HCT116 (cell line): ENCODE data around the gene NDUFB8. TPM values are rescaled to one million over a fixed set of nuclear protein-coding genes. Genes with fewer than 3 reads are reported as not detected.

Source experiments
- ATAC-seq: fragments of 200-7000 bp; cut with Tn5 transposase; 2 replicates; pipeline ENCODE4 v1.9.1; 2020; ENCODE audit warnings: mild to moderate bottlenecking, moderate library complexity
- BruUV-seq: library from RNA; stranded (reverse); fragments of 400-500 nt; replicated peaks from 2 replicates; lab custom pipeline; 2021; lab: Mats Ljungman, UMichigan
- CTCF ChIA-PET: fragments of 300-600 bp; sonication (Branson Sonifier 250); formaldehyde crosslinking; loops from one replicate; lab custom pipeline; 2021; ENCODE audit warnings: antibody characterized with exemption; lab: Charles Lee
- POLR2A ChIA-PET: fragments of 300-600, 350-600 bp; sonication (Branson Sonifier 250); formaldehyde crosslinking; loops from one replicate; lab custom pipeline; 2021; ENCODE audit warnings: antibody characterized with exemption; lab: Charles Lee
- RAD21 ChIA-PET, 2 experiments: fragments of 300-600 bp; sonication (Branson Sonifier 250); formaldehyde crosslinking; loops; one replicate each; lab custom pipeline; 2023; ENCODE audit warnings: low total read pairs in 2 of 2; ENCODE audit not compliant: uncharacterized antibody in 2 of 2, unreplicated experiment in 2 of 2, low non-redundant PET in 1 of 2; lab: Charles Lee
- DNase-seq: peaks from one replicate; pipeline ENCODE4 v3.0.0-alpha.2; 2010; ENCODE audit warnings: low read depth, low spot score
- H2AFZ ChIP-seq: fragments of 200-600 bp; shearing (Covaris generic), sonication (generic); 2 replicates; pipeline ENCODE4 v1.6.1; 2017; ENCODE audit warnings: low read depth, mixed run types, mixed read lengths, antibody characterized with exemption, low read length; ENCODE audit not compliant: poor library complexity, severe bottlenecking
- H3K27ac ChIP-seq: 2 replicates; pipeline ENCODE4 v1.5.1; 2012; ENCODE audit warnings: low read depth, low read length
- H3K27me3 ChIP-seq: fragments of 200-600 bp; sonication (generic); 2 replicates; pipeline ENCODE4 v1.6.1; 2016; ENCODE audit warnings: mixed run types, low read length, mixed read lengths; ENCODE audit not compliant: insufficient read depth
- H3K36me3 ChIP-seq, 2 experiments: fragments of 200-500 bp in 1 of 2; fragments of 200-600 bp in 1 of 2; sonication (Bioruptor generic) in 1 of 2; sonication (generic) in 1 of 2; 2 replicates each; pipeline versions ENCODE4 v1.5.1 to v1.6.1; 2014 to 2016; ENCODE audit warnings: low read length in 2 of 2, inconsistent platforms in 1 of 2, mixed read lengths in 1 of 2, mixed run types in 1 of 2; ENCODE audit not compliant: insufficient read depth in 2 of 2, control insufficient read depth in 1 of 2
- H3K4me1 ChIP-seq, 2 experiments: fragments of 200-600 bp in 1 of 2; sonication (generic) in 1 of 2; 2 replicates each; pipeline versions ENCODE4 v1.5.1 to v1.6.1; 2012 to 2017; ENCODE audit warnings: low read length in 2 of 2, inconsistent platforms in 1 of 2, mild to moderate bottlenecking in 1 of 2, mixed read lengths in 1 of 2, mixed run types in 1 of 2, moderate library complexity in 1 of 2; ENCODE audit not compliant: insufficient read depth in 2 of 2, control insufficient read depth in 1 of 2
- H3K4me2 ChIP-seq: fragments of 200-600 bp; sonication (generic); 2 replicates; pipeline ENCODE4 v1.6.1; 2017; ENCODE audit warnings: mixed run types, low read length, mixed read lengths
- H3K4me3 ChIP-seq, 2 experiments: fragments of 200-600 bp in 1 of 2; sonication (generic) in 1 of 2; replicated peaks in 1 of 2; 2 replicates each; pipeline ENCODE4 v1.5.1; 2011 to 2016; ENCODE audit warnings: low read length in 2 of 2, control low read depth in 1 of 2, low read depth in 1 of 2, mild to moderate bottlenecking in 1 of 2, mixed read lengths in 1 of 2, mixed run types in 1 of 2
- H3K79me2 ChIP-seq: fragments of 200-600 bp; sonication (generic); 2 replicates; pipeline ENCODE4 v1.6.1; 2017; ENCODE audit warnings: mild to moderate bottlenecking, mixed run types, low read length, moderate library complexity, mixed read lengths; ENCODE audit not compliant: insufficient read depth
- H3K9ac ChIP-seq: fragments of 200-600 bp; sonication (generic); 2 replicates; pipeline ENCODE4 v1.6.1; 2016; ENCODE audit warnings: low read length, mixed read lengths
- H3K9me2 ChIP-seq: fragments of 200-600 bp; sonication (generic), shearing (Covaris generic); 2 replicates; pipeline ENCODE4 v1.6.1; 2017; ENCODE audit warnings: mixed run types, mild to moderate bottlenecking, moderate library complexity; ENCODE audit not compliant: insufficient read depth
- H3K9me3 ChIP-seq, 2 experiments: fragments of 200-500 bp in 1 of 2; fragments of 200-600 bp in 1 of 2; sonication (Bioruptor generic) in 1 of 2; sonication (generic) in 1 of 2; 2 replicates each; pipeline ENCODE4 v1.6.1; 2014 to 2017; ENCODE audit warnings: low read length in 2 of 2, mixed read lengths in 2 of 2, inconsistent platforms in 1 of 2, low read depth in 1 of 2, mild to moderate bottlenecking in 1 of 2, mixed run types in 1 of 2, moderate library complexity in 1 of 2; ENCODE audit not compliant: control insufficient read depth in 1 of 2, insufficient read depth in 1 of 2
- H4K20me1 ChIP-seq: fragments of 200-600 bp; sonication (generic), shearing (Covaris generic); 2 replicates; pipeline ENCODE4 v1.6.1; 2017; ENCODE audit warnings: mixed run types, mild to moderate bottlenecking, moderate library complexity; ENCODE audit not compliant: insufficient read depth
- CEBPB ChIP-seq: IDR thresholded peaks from 2 replicates; pipeline ENCODE4 v1.6.1; 2012; ENCODE audit warnings: low read depth
- EGR1 ChIP-seq: IDR thresholded peaks from 2 replicates; pipeline ENCODE4 v1.6.1; 2012; ENCODE audit warnings: low read depth
- FOSL1 ChIP-seq: IDR thresholded peaks from 2 replicates; pipeline ENCODE4 v1.6.1; 2012; ENCODE audit warnings: low read depth
- TCF7L2 ChIP-seq: IDR thresholded peaks from 2 replicates; pipeline ENCODE4 v1.7.0; 2011; ENCODE audit warnings: borderline replicate concordance, inconsistent platforms; ENCODE audit not compliant: insufficient read depth, insufficient read length; ENCODE audit errors: extremely low read depth
- intact Hi-C: fragments of 100-400 bp; cut with micrococcal nuclease; formaldehyde crosslinking; loops from 2 replicates; pipeline ENCODE4 v1.10.0; 2022
- total RNA-seq: library from RNA; stranded (reverse); gene quantifications from one replicate; pipeline ENCODE4 v1.2.1, GENCODE V29; 2021; ENCODE audit not compliant: unreplicated experiment
- TF ChIP-seq, protein P1 (sequence below): IDR thresholded peaks from 2 replicates; pipeline ENCODE4 v1.6.1; 2012; ENCODE audit warnings: low read depth
- TF ChIP-seq, protein P2 (sequence below): IDR thresholded peaks from 2 replicates; pipeline ENCODE4 v1.6.1; 2011; ENCODE audit warnings: mild to moderate bottlenecking, low read length, moderate library complexity; ENCODE audit not compliant: insufficient replicate concordance; ENCODE audit errors: extremely low read depth
- TF ChIP-seq, protein P3 (sequence below): IDR thresholded peaks from 2 replicates; pipeline ENCODE4 v1.6.1; 2012

The NDUFB8 gene
- total RNA-seq, 1 experiment from 2014 or later = 243 TPM

DNA sequence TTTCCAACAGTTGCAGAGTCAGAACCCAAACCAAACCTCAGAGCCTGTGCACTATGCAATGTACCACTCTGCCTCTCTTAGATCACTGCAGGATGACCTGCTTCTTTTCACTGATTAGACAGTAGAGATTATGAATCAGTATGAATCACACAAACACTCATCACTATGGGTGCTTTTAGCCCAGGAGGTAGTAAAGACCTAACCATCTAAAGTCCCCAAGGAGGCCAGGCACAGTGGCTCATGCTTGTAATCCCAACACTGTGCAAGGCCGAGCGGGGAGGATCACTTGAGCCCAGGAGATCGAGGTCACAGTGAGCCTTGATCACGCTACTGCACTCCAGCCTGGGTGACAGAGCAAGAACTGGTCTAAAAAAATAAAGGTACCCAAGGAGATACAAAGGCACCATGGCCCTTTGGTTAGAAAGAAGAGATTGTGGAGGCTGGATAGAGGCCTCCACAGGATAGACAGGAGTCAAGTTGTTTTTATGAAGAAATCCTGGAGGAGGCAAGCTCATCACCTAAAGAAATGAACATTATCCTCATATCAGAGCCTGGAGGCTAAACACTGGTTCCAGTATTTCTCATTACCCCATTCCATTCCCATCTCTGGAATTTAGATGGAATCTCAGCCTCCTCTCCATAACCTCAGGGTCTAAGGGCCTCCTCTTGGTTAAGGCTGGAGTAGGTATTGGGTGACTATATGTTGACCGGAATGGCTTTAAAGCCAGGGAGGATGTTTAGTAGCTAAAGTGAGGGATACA is 22.9 kb downstream of the NDUFB8 start:
- H3K4me3 ChIP-seq = no peak overlapping the region
- ChIA-PET RAD21 (no interaction called here), POLR2A (no interaction called here), CTCF (interaction anchor here (1.9 to 2.7 kb wide), 3 partner anchors 12 to 162 kb away, joined by 7 to 30 read pairs (median 27); no protein-coding TSS in a partner anchor)
- H3K79me2 ChIP-seq = no peaks in the 10 kb centered on the region
- DNase-seq (no peak), ATAC-seq (no peak)
- intact Hi-C loops = no loop called here
- BruUV-seq = no TSS peak
- no peak overlapping the region for H3K27ac ChIP-seq
- H3K27me3 ChIP-seq = no peaks in the 10 kb centered on the region
- no peaks in the 10 kb centered on the region for H3K9me2 ChIP-seq
- peaks cover 19 to 33% of the 10 kb centered on the region in 2 experiments; a peak in 3 of 4 replicates for H3K36me3 ChIP-seq
- H2AFZ ChIP-seq = no peak overlapping the region
- H3K4me2 ChIP-seq = no peak overlapping the region
- no peaks in the 10 kb centered on the region for H3K9me3 ChIP-seq
- peaks cover 0 to 4% of the 10 kb centered on the region in 2 experiments; a peak in 1 of 4 replicates for H3K4me1 ChIP-seq
- H4K20me1 ChIP-seq = no peaks in the 10 kb centered on the region
- H3K9ac ChIP-seq = no peak overlapping the region
- TF ChIP-seq, protein P1, sequence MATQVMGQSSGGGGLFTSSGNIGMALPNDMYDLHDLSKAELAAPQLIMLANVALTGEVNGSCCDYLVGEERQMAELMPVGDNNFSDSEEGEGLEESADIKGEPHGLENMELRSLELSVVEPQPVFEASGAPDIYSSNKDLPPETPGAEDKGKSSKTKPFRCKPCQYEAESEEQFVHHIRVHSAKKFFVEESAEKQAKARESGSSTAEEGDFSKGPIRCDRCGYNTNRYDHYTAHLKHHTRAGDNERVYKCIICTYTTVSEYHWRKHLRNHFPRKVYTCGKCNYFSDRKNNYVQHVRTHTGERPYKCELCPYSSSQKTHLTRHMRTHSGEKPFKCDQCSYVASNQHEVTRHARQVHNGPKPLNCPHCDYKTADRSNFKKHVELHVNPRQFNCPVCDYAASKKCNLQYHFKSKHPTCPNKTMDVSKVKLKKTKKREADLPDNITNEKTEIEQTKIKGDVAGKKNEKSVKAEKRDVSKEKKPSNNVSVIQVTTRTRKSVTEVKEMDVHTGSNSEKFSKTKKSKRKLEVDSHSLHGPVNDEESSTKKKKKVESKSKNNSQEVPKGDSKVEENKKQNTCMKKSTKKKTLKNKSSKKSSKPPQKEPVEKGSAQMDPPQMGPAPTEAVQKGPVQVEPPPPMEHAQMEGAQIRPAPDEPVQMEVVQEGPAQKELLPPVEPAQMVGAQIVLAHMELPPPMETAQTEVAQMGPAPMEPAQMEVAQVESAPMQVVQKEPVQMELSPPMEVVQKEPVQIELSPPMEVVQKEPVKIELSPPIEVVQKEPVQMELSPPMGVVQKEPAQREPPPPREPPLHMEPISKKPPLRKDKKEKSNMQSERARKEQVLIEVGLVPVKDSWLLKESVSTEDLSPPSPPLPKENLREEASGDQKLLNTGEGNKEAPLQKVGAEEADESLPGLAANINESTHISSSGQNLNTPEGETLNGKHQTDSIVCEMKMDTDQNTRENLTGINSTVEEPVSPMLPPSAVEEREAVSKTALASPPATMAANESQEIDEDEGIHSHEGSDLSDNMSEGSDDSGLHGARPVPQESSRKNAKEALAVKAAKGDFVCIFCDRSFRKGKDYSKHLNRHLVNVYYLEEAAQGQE = no peak
- TF ChIP-seq TCF7L2 (no peak), EGR1 (no peak), FOSL1 (0 out of 2 replicates have a peak, but pooled peaks have one; percentile 31), CEBPB (no peak)
- TF ChIP-seq, protein P2, sequence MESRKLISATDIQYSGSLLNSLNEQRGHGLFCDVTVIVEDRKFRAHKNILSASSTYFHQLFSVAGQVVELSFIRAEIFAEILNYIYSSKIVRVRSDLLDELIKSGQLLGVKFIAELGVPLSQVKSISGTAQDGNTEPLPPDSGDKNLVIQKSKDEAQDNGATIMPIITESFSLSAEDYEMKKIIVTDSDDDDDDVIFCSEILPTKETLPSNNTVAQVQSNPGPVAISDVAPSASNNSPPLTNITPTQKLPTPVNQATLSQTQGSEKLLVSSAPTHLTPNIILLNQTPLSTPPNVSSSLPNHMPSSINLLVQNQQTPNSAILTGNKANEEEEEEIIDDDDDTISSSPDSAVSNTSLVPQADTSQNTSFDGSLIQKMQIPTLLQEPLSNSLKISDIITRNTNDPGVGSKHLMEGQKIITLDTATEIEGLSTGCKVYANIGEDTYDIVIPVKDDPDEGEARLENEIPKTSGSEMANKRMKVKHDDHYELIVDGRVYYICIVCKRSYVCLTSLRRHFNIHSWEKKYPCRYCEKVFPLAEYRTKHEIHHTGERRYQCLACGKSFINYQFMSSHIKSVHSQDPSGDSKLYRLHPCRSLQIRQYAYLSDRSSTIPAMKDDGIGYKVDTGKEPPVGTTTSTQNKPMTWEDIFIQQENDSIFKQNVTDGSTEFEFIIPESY = no peak
- TF ChIP-seq, protein P3, sequence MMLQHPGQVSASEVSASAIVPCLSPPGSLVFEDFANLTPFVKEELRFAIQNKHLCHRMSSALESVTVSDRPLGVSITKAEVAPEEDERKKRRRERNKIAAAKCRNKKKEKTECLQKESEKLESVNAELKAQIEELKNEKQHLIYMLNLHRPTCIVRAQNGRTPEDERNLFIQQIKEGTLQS = no peak
